NB4 (cell line): ENCODE data around the gene SPEF1.

Source experiments
- DNase-seq: peaks from one replicate; pipeline ENCODE4 v3.0.0; 2010; ENCODE audit warnings: low read depth
- H3K4me3 ChIP-seq: one replicate; pipeline ENCODE4 v1.5.1; 2011; ENCODE audit warnings: mild to moderate bottlenecking, low read depth, low read length, moderate library complexity
- MYC ChIP-seq: IDR thresholded peaks from 2 replicates; pipeline ENCODE4 v1.6.1; 2011; ENCODE audit warnings: low read depth, low read length
- POLR2A ChIP-seq: IDR thresholded peaks from 2 replicates; pipeline ENCODE4 v1.6.1; 2011; ENCODE audit warnings: mild to moderate bottlenecking; ENCODE audit not compliant: insufficient read length; ENCODE audit errors: extremely low read depth
- TF ChIP-seq, protein P1 (sequence below): IDR thresholded peaks from 2 replicates; pipeline ENCODE4 v1.6.1; 2011; ENCODE audit warnings: low read depth, low read length
- TF ChIP-seq, protein P2 (sequence below): IDR thresholded peaks from one replicate; pipeline ENCODE4 v1.5.1; 2012; ENCODE audit warnings: low read depth, low read length

SPEF1 gene

GRCh38 chr20:3803289-3803688, 22.0 kb upstream of the SPEF1 start:
- no peak for DNase-seq
- TF ChIP-seq, protein P1, sequence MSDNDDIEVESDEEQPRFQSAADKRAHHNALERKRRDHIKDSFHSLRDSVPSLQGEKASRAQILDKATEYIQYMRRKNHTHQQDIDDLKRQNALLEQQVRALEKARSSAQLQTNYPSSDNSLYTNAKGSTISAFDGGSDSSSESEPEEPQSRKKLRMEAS = no peak
- no peak for TF ChIP-seq POLR2A
- TF ChIP-seq, protein P2, sequence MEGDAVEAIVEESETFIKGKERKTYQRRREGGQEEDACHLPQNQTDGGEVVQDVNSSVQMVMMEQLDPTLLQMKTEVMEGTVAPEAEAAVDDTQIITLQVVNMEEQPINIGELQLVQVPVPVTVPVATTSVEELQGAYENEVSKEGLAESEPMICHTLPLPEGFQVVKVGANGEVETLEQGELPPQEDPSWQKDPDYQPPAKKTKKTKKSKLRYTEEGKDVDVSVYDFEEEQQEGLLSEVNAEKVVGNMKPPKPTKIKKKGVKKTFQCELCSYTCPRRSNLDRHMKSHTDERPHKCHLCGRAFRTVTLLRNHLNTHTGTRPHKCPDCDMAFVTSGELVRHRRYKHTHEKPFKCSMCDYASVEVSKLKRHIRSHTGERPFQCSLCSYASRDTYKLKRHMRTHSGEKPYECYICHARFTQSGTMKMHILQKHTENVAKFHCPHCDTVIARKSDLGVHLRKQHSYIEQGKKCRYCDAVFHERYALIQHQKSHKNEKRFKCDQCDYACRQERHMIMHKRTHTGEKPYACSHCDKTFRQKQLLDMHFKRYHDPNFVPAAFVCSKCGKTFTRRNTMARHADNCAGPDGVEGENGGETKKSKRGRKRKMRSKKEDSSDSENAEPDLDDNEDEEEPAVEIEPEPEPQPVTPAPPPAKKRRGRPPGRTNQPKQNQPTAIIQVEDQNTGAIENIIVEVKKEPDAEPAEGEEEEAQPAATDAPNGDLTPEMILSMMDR = no peak
- TF ChIP-seq MYC = no peak
- H3K4me3 ChIP-seq = no peak overlapping the region

DNA sequence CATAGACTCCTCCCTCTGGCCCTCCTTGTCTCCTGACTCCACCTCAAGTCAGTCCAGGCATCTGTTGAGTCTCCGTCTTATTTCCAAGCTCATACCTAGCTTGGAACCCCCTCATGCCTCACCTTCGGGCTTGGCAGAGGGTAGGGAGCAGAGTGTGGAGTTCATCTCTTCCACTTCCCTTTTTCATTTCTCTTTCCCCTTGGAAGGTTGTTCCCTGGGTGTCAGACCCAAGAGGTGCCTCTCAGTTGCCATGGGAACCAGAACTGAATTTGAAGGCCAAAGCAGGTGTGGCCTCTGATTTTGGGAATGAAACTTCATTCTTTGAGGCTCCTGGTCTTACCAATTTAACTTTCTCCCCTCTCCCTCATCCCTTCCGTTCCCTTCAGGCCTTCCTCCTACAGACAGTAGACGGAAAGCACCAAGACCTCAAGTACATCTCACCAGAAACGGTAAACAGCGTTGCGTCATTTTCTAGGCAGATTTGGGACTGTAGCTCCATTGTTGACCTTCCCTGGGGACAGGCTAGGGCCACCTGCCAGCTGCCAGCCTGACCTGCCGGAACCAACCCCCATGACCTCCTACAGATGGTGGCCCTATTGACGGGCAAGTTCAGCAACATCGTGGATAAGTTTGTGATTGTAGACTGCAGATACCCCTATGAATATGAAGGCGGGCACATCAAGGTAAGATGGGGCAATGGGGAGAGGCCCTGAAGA, 21.4 kb upstream of the SPEF1 start:
- TF ChIP-seq MYC = no peak
- TF ChIP-seq, protein P1 = no peak
- TF ChIP-seq POLR2A = no peak
- TF ChIP-seq, protein P2 = no peak
- no peak overlapping the region for H3K4me3 ChIP-seq
- DNase-seq = no peak

- TF ChIP-seq, protein P1 = no peak
- TF ChIP-seq, protein P2 = no peak
- TF ChIP-seq MYC (no peak), POLR2A (no peak)
- no peak for DNase-seq
- H3K4me3 ChIP-seq = no peak overlapping the region
Observed at GRCh38 chr20:3801846-3802245, 20.6 kb upstream of the SPEF1 start.

DNA sequence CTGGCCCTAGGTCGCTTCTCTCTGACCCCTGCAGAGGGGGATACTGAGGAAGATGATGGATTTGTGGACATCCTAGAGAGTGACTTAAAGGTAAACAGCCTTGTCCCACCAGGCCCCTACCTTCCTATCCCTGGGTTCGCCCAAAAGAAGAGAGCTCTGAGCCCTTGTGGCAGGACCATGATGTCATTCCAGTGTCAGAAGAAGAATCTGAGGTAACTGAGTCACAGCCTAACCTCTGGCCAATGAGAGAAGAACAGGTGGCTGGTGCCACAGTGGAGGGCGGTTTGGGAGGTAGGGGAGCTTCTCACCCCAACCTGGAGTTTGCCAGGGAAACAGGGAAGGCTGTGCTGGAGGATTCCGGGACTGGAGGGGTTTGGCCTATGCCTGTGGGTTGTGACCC, 20.1 kb upstream of the SPEF1 start:
- no peak for TF ChIP-seq MYC
- TF ChIP-seq POLR2A = no peak
- TF ChIP-seq, protein P1 = no peak
- TF ChIP-seq, protein P2 = no peak
- no peak for DNase-seq
- H3K4me3 ChIP-seq = no peak overlapping the region

DNA sequence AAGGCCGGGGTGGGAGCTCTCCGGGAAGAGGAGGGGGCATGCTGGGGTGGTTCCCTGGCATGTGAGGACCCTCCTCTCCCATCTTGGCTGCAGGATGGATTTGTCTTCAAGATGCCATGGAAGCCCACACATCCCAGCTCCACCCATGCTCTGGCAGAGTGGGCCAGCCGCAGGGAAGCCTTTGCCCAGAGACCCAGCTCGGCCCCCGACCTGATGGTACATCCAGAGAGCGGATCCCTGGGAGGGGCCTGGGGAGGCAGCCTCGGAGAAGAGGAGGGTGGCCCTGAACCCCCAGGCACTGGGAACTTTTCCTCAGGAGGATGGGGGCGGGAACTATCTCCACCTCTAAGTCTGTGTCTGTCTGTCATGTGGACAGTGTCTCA, 19.6 kb upstream of the SPEF1 start:
- DNase-seq = no peak
- no peak overlapping the region for H3K4me3 ChIP-seq
- TF ChIP-seq, protein P1 = no peak
- TF ChIP-seq MYC = no peak
- TF ChIP-seq, protein P2 = no peak
- no peak for TF ChIP-seq POLR2A
